ENCODE data around the gene KLRG1. TPM values are rescaled to one million over a fixed set of nuclear protein-coding genes. Genes with fewer than 3 reads are reported as not detected.

KLRG1 gene
- total and polyA plus RNA-seq, 2 of the 8 experiments (the other 6 are each of a cell fraction or from before 2014, with no cell fraction given): 7.9 to 12.8 TPM

- Histone ChIP-seq H3K36me3 (ENCODE audit: control insufficient read depth in 2 of 4, insufficient read depth in 4 of 4, low read length in 3 of 4) (no peaks in the 10 kb centered on the region), H4K20me1 (replicated peaks in 1 of 2; ENCODE audit: control insufficient read depth in 1 of 2, insufficient read depth in 2 of 2, low read length in 2 of 2) (no peaks in the 10 kb centered on the region), H4K5ac (ENCODE audit: insufficient read length, low read depth, low read length) (no peak overlapping the region), H3K14ac (ENCODE audit: insufficient read length) (no peak overlapping the region), H2BK20ac (ENCODE audit: low read length) (no peak overlapping the region), H3K27ac (ENCODE audit: low read depth, low read length) (no peak overlapping the region), H2AFZ (ENCODE audit: low read length) (no peak overlapping the region), H3K4me3 (ENCODE audit: extremely low read depth in 1 of 4, insufficient read depth in 2 of 4, low read depth in 3 of 4, low read length in 4 of 4) (no peak overlapping the region), H2AK5ac (ENCODE audit: low read depth, low read length) (no peak overlapping the region), H3K79me1 (ENCODE audit: low read depth, low read length) (no peaks in the 10 kb centered on the region), H3K56ac (replicated peaks; ENCODE audit: insufficient read length, low read depth, low read length) (no peak overlapping the region), H3K27me3 (replicated peaks in 1 of 4; ENCODE audit: control insufficient read depth in 3 of 4, extremely low read depth in 1 of 4, insufficient read depth in 3 of 4, low read length in 3 of 4) (no peaks in the 10 kb centered on the region), H4K91ac (replicated peaks; ENCODE audit: insufficient read length, low read length) (no peak overlapping the region), H4K8ac (ENCODE audit: extremely low read depth, insufficient read depth, low read length) (no peak overlapping the region), H3K23me2 (ENCODE audit: low read depth, low read length) (no peaks in the 10 kb centered on the region), H3K4me1 (replicated peaks in 1 of 4; ENCODE audit: control insufficient read depth in 3 of 4, insufficient read depth in 4 of 4, low read length in 3 of 4) (no peaks in the 10 kb centered on the region), H3K9ac (replicated peaks in 1 of 4; ENCODE audit: extremely low read depth in 1 of 4, low read depth in 3 of 4, low read length in 3 of 4) (no peak overlapping the region), H3K9me3 (ENCODE audit: insufficient read depth in 2 of 2, low read depth in 1 of 2, low read length in 1 of 2) (no peaks in the 10 kb centered on the region), H3K18ac (ENCODE audit: extremely low read depth, low read length) (no peak overlapping the region), H3K4me2 (ENCODE audit: insufficient read depth in 1 of 2, low read depth in 2 of 2, low read length in 2 of 2) (no peak overlapping the region), H3K4ac (replicated peaks; ENCODE audit: insufficient read length, low read depth, low read length) (no peak overlapping the region), H2BK15ac (ENCODE audit: low read length) (no peak overlapping the region), H3K79me2 (ENCODE audit: control insufficient read depth in 1 of 2, insufficient read depth in 2 of 2, low read length in 2 of 2) (no peaks in the 10 kb centered on the region), H2BK5ac (ENCODE audit: low read depth, low read length) (no peak overlapping the region), H2BK12ac (ENCODE audit: low read depth, low read length) (no peak overlapping the region), H3K23ac (ENCODE audit: insufficient read length) (no peak overlapping the region), H2BK120ac (replicated peaks; ENCODE audit: low read depth, low read length) (no peak overlapping the region)
- CTCF ChIA-PET (ENCODE audit: partially characterized antibody): interaction anchor here (1.0 kb wide), 1 partner anchor 26 kb away, joined by 3 read pairs; no protein-coding TSS in a partner anchor
- 94% methylated on average over 1 of the region's 1 CpG; no CpG with 5 or more reads in 1 of the 2 experiments for WGBS, 2 experiments (ENCODE audit: extremely low coverage in 1 of 2, insufficient coverage in 1 of 2, insufficient read length in 1 of 2, insufficient replicate concordance in 2 of 2, low coverage in 1 of 2, low lambda C conversion rate in 2 of 2, missing lambda C conversion rate in 1 of 2)
- TF ChIP-seq SIX5 (IDR thresholded peaks at IDR 0.05; ENCODE audit: low read depth, low read length): no peak
- DNase-seq (ENCODE audit: low read depth in 1 of 2, low spot score in 2 of 2) (no peak), FAIRE-seq (no peak)
- POLR2A ChIA-PET (ENCODE audit: partially characterized antibody): interaction anchor here (2.5 kb wide), 1 partner anchor 12 kb away, joined by 10 read pairs; no protein-coding TSS in a partner anchor
Observed at GRCh38 chr12:9052610-9053009, 63.3 kb downstream of the KLRG1 start.

Other genes with a start within 250 kb of the KLRG1 start
- gene A2ML1, start 166.9 kb upstream of the KLRG1 start, total RNA-seq (2021; fragmentation: NEBNext Ultra II Directional; extraction: Animal tissue kit (Norgen Biotek cat#: 25700)): 9.0 and 10.3 TPM in 2 replicates
- gene A2ML1, start 166.9 kb upstream of the KLRG1 start, polyA plus RNA-seq (2011; rRNA removed): 8.3 and 10.2 TPM in 2 replicates
- 895 and 934 TPM in 2 replicates for gene PHC1, start 75.0 kb upstream of the KLRG1 start, total RNA-seq (2021; fragmentation: NEBNext Ultra II Directional; extraction: Animal tissue kit (Norgen Biotek cat#: 25700))
- 1,655 and 1,966 TPM in 2 replicates for gene PHC1, start 75.0 kb upstream of the KLRG1 start, polyA plus RNA-seq (2011; rRNA removed)
- gene M6PR, start 39.9 kb upstream of the KLRG1 start, total RNA-seq (2021; fragmentation: NEBNext Ultra II Directional; extraction: Animal tissue kit (Norgen Biotek cat#: 25700)): 106 and 115 TPM in 2 replicates
- gene M6PR, start 39.9 kb upstream of the KLRG1 start, polyA plus RNA-seq (2011; rRNA removed): 122 and 123 TPM in 2 replicates
- not detected in 2 replicates for gene A2M, start 126.4 kb downstream of the KLRG1 start, total RNA-seq (2021; fragmentation: NEBNext Ultra II Directional; extraction: Animal tissue kit (Norgen Biotek cat#: 25700))
- 0.15 and 0.27 TPM in 2 replicates for gene A2M, start 126.4 kb downstream of the KLRG1 start, polyA plus RNA-seq (2011; rRNA removed)
- gene PZP, start 218.8 kb downstream of the KLRG1 start, total RNA-seq (2021; fragmentation: NEBNext Ultra II Directional; extraction: Animal tissue kit (Norgen Biotek cat#: 25700)): not detected in 2 replicates
- 0.05 and 0.08 TPM in 2 replicates for gene PZP, start 218.8 kb downstream of the KLRG1 start, polyA plus RNA-seq (2011; rRNA removed)

Measured in H1 (cell line).